Keratinocyte (primary cell): ENCODE results near the gene TBX22.

ENCODE experiments used
- EZH2 ChIP-seq: IDR thresholded peaks from one replicate; pipeline ENCODE4 v1.6.1; 2012; ENCODE audit warnings: inconsistent platforms, mild to moderate bottlenecking, low read length, moderate library complexity
- TF ChIP-seq, protein P1 (sequence below), 3 experiments: IDR thresholded peaks in 1 of 3; conservative IDR thresholded peaks in 1 of 3; optimal IDR thresholded peaks in 1 of 3; 2 replicates in 2 of 3; 3 replicates in 1 of 3; pipeline versions ENCODE3 to v1.5.1; 2011; ENCODE audit warnings: low read length in 3 of 3, mild to moderate bottlenecking in 3 of 3, moderate library complexity in 2 of 3, control low read depth in 1 of 3, inconsistent platforms in 1 of 3; ENCODE audit not compliant: insufficient read depth in 2 of 3; ENCODE audit errors: extremely low read depth in 1 of 3

DNA sequence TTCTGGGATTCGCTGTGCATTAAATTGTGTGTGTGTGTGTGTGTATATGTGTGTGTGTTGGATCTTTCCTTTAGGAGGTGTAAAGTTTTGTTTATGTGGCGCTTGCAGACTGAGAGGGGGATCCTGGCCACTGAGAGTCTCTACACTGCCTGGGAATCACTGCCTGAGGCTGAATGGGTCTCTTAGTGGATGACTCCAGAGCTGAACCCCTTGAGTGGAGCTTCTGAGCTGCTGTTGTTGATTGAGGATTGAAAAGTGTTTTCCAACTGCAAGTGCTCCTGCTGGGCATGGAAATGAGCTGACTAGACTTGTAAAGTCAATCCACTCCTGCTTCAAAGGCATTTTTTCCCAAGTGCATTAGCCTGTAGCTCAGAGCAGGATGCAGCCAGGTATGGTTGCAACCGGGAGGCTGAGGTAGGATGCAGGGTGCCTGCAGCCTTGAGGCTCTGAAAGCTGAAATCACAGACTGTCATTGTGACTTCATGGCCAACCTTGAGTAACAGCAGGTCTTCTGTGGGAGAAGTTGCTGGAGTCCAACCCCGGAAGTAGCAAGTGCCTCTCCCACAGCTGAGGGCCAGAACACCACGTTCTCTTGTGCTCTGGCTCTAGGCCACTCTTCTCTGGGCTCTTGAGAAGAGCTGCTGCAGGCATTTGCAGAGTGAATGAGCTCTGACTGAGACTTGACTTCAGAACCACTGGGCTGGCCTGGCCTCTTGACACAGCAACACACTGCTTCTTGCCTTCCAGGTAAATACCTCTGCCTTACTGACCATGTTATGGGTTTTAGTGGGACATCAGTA is at the start of gene TBX22:
- TF ChIP-seq, protein P1, sequence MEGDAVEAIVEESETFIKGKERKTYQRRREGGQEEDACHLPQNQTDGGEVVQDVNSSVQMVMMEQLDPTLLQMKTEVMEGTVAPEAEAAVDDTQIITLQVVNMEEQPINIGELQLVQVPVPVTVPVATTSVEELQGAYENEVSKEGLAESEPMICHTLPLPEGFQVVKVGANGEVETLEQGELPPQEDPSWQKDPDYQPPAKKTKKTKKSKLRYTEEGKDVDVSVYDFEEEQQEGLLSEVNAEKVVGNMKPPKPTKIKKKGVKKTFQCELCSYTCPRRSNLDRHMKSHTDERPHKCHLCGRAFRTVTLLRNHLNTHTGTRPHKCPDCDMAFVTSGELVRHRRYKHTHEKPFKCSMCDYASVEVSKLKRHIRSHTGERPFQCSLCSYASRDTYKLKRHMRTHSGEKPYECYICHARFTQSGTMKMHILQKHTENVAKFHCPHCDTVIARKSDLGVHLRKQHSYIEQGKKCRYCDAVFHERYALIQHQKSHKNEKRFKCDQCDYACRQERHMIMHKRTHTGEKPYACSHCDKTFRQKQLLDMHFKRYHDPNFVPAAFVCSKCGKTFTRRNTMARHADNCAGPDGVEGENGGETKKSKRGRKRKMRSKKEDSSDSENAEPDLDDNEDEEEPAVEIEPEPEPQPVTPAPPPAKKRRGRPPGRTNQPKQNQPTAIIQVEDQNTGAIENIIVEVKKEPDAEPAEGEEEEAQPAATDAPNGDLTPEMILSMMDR (optimal IDR thresholded peaks at IDR 0.05 in 1 of 3, IDR thresholded peaks at IDR 0.05 in 1 of 3, conservative IDR thresholded peaks at IDR 0.05 in 1 of 3; ENCODE audit: extremely low read depth in 1 of 3, insufficient read depth in 2 of 3, low read length in 3 of 3): no peak
- TF ChIP-seq EZH2: no peak
